ENCODE results near the gene SFXN2. TPM values are rescaled to one million over a fixed set of nuclear protein-coding genes. Genes with fewer than 3 reads are reported as not detected.

SFXN2 gene
- total RNA-seq (2014; rRNA removed; shearing (Covaris generic)): 5.7 and 9.1 TPM in 2 replicates
- polyA plus RNA-seq (2016; fragmentation: Nextera tagmentation; extraction: Ambion mirVana): 6.2 and 7.2 TPM in 2 replicates
- long read RNA-seq, full-length matches to known transcripts: 2 of 2 reads
- long read RNA-seq, partial matches to known transcripts: 0 of 2 reads
- long read RNA-seq, other reads (novel, unspliced or antisense): 0 of 2 reads

GRCh38 chr10:102714621-102715455, at the start of gene SFXN2:
SFXN2 (plus strand) TSS chr10:102714636; CDS start chr10:102726637, 12,001 bp downstream.
- H3K9me2 ChIP-seq (ENCODE audit: insufficient read depth): no peaks in the 10 kb centered on the region
- no peaks in the 10 kb centered on the region for H3K9me3 Mint-ChIP-seq

More at GRCh38 chr10:102714621-102715455, at the start of gene SFXN2:
- ATAC-seq (peak; percentile 27), DNase-seq (ENCODE audit: low spot score) (peak; percentile 75)
- peaks cover 27% of the 10 kb centered on the region for H4K20me1 ChIP-seq (replicated peaks; ENCODE audit: insufficient read depth)
- peak within 1 kb of the TSS; percentile 93 for H3K4me2 ChIP-seq
- H3K27ac Mint-ChIP-seq: peak within 1 kb of the TSS; percentile 97
- H3K27me3 Mint-ChIP-seq (ENCODE audit: insufficient read depth, low read depth, poor library complexity): peaks cover 2% of the 10 kb centered on the region
- peaks cover 16% of the 10 kb centered on the region; the same call in 1 of the 2 replicates for H3K36me3 ChIP-seq (ENCODE audit: insufficient read depth)
- peaks cover 8% of the 10 kb centered on the region; the same call in 1 of the 2 replicates for H3F3A ChIP-seq (replicated peaks; ENCODE audit: low read depth)
- H3K36me3 Mint-ChIP-seq (ENCODE audit: low read depth): peaks cover 23% of the 10 kb centered on the region
- no peak for TF ChIP-seq ZNF114 (CRISPR knock-in tag; IDR thresholded peaks at IDR 0.05)
- peak; percentile 29 for TF ChIP-seq REST (IDR thresholded peaks at IDR 0.05; ENCODE audit: unreplicated experiment)
- TF ChIP-seq ZNF331 (CRISPR knock-in tag; IDR thresholded peaks at IDR 0.05; ENCODE audit: low read depth): no peak
- TF ChIP-seq ZNF462 (CRISPR knock-in tag; IDR thresholded peaks at IDR 0.05): no peak
- TF ChIP-seq CTCF (conservative IDR thresholded peaks at IDR 0.05; ENCODE audit: low read depth in 2 of 2): peak; percentile 18 to 28
- no peak for TF ChIP-seq STAT1 (IDR thresholded peaks at IDR 0.05; ENCODE audit: unreplicated experiment)
- TF ChIP-seq POLR2AphosphoS5 (IDR thresholded peaks at IDR 0.05; ENCODE audit: low read depth): peak; percentile 79
- no peak for TF ChIP-seq CREB1 (CRISPR knock-in tag; IDR thresholded peaks at IDR 0.05; ENCODE audit: low read depth)
- no peak for TF ChIP-seq EZH2phosphoT487 (IDR thresholded peaks at IDR 0.05; ENCODE audit: unreplicated experiment)
- TF ChIP-seq EZH2 (IDR thresholded peaks at IDR 0.05; ENCODE audit: low read depth, unreplicated experiment): no peak
- no peak for TF ChIP-seq NANOG (IDR thresholded peaks at IDR 0.05; ENCODE audit: borderline replicate concordance)
- 0 out of 2 replicates have a peak, but pooled peaks have one; percentile 28 for TF ChIP-seq ETS1 (IDR thresholded peaks at IDR 0.05)
- no peak for TF ChIP-seq JUNB (IDR thresholded peaks at IDR 0.05; ENCODE audit: unreplicated experiment)
- peak within 1 kb of the TSS; percentile 90 for H3K4me3 Mint-ChIP-seq
- peak within 1 kb of the TSS; percentile 98 for H3K4me3 ChIP-seq
- peaks cover 87% of the 10 kb centered on the region for H3K79me2 ChIP-seq (replicated peaks; ENCODE audit: insufficient read depth)
- peaks cover 49% of the 10 kb centered on the region for H3K4me1 Mint-ChIP-seq
- H2AFZ ChIP-seq: peak within 1 kb of the TSS; percentile 75
- peak within 1 kb of the TSS; percentile 94 for H3K27ac ChIP-seq (ENCODE audit: low read depth)
- H3K4me1 ChIP-seq (ENCODE audit: insufficient read depth): peaks cover 38% of the 10 kb centered on the region
- H3K27me3 ChIP-seq (ENCODE audit: insufficient read depth): no peaks in the 10 kb centered on the region

Data from GM23338 (cell line).